Measurements from ENCODE around the gene RNF167. TPM values are rescaled to one million over a fixed set of nuclear protein-coding genes. Genes with fewer than 3 reads are reported as not detected.
A peak's percentile ranks its signal among the peaks of the same experiment; 100 is the strongest.

Gene RNF167
- total RNA-seq, 1 donor from 2014 or later = 44.1 TPM

DNA sequence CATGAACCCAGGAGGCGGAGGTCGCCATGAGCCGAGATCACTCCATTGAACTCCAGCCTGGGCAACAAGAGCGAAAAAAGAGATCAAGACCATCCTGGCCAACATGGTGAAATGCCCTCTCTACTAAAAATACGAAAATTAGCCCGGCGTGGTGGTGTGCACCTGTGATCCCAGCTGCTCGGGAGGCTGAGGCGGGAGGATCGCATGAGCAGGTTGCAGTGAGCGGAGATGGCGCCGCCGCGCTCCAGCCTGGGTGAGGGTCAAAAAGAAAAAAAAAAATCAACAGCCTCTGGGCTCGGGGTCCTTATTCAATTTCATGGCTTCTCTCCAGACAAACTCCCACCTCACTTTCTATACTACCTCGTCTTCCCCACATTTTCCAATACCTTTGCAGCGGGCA is 11.2 kb upstream of the RNF167 start:
- TF ChIP-seq, protein P1, sequence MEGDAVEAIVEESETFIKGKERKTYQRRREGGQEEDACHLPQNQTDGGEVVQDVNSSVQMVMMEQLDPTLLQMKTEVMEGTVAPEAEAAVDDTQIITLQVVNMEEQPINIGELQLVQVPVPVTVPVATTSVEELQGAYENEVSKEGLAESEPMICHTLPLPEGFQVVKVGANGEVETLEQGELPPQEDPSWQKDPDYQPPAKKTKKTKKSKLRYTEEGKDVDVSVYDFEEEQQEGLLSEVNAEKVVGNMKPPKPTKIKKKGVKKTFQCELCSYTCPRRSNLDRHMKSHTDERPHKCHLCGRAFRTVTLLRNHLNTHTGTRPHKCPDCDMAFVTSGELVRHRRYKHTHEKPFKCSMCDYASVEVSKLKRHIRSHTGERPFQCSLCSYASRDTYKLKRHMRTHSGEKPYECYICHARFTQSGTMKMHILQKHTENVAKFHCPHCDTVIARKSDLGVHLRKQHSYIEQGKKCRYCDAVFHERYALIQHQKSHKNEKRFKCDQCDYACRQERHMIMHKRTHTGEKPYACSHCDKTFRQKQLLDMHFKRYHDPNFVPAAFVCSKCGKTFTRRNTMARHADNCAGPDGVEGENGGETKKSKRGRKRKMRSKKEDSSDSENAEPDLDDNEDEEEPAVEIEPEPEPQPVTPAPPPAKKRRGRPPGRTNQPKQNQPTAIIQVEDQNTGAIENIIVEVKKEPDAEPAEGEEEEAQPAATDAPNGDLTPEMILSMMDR (IDR thresholded peaks at IDR 0.05; ENCODE audit: insufficient read depth, low read length, poor library complexity, severe bottlenecking) = no peak
- no peak for DNase-seq (ENCODE audit: low read depth)
- H3K36me3 ChIP-seq (ENCODE audit: control insufficient read depth, insufficient read depth, low read length) = no peaks in the 10 kb centered on the region
- no peaks in the 10 kb centered on the region for H3K27me3 ChIP-seq (ENCODE audit: control insufficient read depth, insufficient read depth, low read length)
- no peak overlapping the region for H3K4me3 ChIP-seq (ENCODE audit: low read depth, low read length)

DNA sequence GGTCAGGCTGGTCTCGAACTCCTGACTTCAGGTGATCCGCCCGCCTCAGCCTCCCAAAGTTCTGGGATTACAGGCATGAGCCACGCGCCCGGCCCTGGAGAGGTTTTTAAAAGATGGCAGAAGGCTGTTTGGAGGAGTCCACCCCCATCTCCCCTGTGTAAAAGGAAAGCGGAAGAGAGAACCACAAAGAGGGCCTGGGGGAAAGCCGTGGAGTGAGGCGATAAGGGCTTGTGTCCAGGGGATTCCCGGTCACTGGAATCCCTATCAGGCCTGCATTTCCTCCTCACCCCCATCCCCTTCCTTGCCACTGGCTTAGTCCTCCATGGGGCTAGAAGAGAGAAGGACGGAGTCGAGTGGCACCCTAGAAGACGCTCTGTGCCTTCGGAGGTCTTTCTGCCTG is 8.1 kb upstream of the RNF167 start, which contains the start of gene GP1BA:
Gene GP1BA, plus strand, starts transcription at position 315 of the 400 bp plus-strand sequence. CDS start 328 bp downstream, outside the sequence.
- Histone ChIP-seq H3K4me3 (ENCODE audit: low read depth, low read length) (no peak within 1 kb of the TSS), H3K36me3 (ENCODE audit: control insufficient read depth, insufficient read depth, low read length) (no peaks in the 10 kb centered on the region), H3K27me3 (ENCODE audit: control insufficient read depth, insufficient read depth, low read length) (no peaks in the 10 kb centered on the region)
- TF ChIP-seq, protein P1 (IDR thresholded peaks at IDR 0.05; ENCODE audit: insufficient read depth, low read length, poor library complexity, severe bottlenecking) = no peak
- DNase-seq (ENCODE audit: low read depth) = no peak

DNA sequence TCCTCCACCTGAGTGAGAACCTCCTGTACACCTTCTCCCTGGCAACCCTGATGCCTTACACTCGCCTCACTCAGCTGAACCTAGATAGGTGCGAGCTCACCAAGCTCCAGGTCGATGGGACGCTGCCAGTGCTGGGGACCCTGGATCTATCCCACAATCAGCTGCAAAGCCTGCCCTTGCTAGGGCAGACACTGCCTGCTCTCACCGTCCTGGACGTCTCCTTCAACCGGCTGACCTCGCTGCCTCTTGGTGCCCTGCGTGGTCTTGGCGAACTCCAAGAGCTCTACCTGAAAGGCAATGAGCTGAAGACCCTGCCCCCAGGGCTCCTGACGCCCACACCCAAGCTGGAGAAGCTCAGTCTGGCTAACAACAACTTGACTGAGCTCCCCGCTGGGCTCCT is 7.3 kb upstream of the RNF167 start:
- DNase-seq (ENCODE audit: low read depth) = no peak

DNA sequence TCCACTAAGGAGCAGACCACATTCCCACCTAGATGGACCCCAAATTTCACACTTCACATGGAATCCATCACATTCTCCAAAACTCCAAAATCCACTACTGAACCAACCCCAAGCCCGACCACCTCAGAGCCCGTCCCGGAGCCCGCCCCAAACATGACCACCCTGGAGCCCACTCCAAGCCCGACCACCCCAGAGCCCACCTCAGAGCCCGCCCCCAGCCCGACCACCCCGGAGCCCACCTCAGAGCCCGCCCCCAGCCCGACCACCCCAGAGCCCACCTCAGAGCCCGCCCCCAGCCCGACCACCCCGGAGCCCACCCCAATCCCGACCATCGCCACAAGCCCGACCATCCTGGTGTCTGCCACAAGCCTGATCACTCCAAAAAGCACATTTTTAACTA is 6.4 kb upstream of the RNF167 start:
- Histone ChIP-seq H3K4me3 (ENCODE audit: low read depth, low read length) (no peak overlapping the region), H3K27me3 (ENCODE audit: control insufficient read depth, insufficient read depth, low read length) (no peaks in the 10 kb centered on the region), H3K36me3 (ENCODE audit: control insufficient read depth, insufficient read depth, low read length) (no peaks in the 10 kb centered on the region)
- no peak for DNase-seq (ENCODE audit: low read depth)
- TF ChIP-seq, protein P1 (IDR thresholded peaks at IDR 0.05; ENCODE audit: insufficient read depth, low read length, poor library complexity, severe bottlenecking) = no peak

More for the DNA sequence above, 7.3 kb upstream of the RNF167 start:
- Histone ChIP-seq H3K27me3 (ENCODE audit: control insufficient read depth, insufficient read depth, low read length) (no peaks in the 10 kb centered on the region), H3K4me3 (ENCODE audit: low read depth, low read length) (no peak overlapping the region), H3K36me3 (ENCODE audit: control insufficient read depth, insufficient read depth, low read length) (no peaks in the 10 kb centered on the region)
- TF ChIP-seq, protein P1 (IDR thresholded peaks at IDR 0.05; ENCODE audit: insufficient read depth, low read length, poor library complexity, severe bottlenecking) = no peak

DNA sequence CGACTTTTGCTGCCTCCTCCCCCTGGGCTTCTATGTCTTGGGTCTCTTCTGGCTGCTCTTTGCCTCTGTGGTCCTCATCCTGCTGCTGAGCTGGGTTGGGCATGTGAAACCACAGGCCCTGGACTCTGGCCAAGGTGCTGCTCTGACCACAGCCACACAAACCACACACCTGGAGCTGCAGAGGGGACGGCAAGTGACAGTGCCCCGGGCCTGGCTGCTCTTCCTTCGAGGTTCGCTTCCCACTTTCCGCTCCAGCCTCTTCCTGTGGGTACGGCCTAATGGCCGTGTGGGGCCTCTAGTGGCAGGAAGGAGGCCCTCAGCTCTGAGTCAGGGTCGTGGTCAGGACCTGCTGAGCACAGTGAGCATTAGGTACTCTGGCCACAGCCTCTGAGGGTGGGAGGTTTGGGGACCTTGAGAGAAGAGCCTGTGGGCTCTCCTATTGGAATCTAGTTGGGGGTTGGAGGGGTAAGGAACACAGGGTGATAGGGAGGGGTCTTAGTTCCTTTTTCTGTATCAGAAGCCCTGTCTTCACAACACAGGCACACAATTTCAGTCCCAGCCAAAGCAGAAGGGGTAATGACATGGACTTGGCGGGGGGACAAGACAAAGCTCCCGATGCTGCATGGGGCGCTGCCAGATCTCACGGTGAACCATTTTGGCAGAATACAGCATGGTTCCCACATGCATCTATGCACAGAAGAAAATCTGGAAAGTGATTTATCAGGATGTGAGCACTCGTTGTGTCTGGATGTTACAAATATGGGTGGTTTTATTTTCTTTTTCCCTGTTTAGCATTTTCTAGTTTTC is 5.7 kb upstream of the RNF167 start:
- Histone ChIP-seq H3K36me3 (ENCODE audit: control insufficient read depth, insufficient read depth, low read length) (no peaks in the 10 kb centered on the region), H3K4me3 (ENCODE audit: low read depth, low read length) (no peak overlapping the region), H3K27me3 (ENCODE audit: control insufficient read depth, insufficient read depth, low read length) (no peaks in the 10 kb centered on the region)
- no peak for DNase-seq (ENCODE audit: low read depth)
- TF ChIP-seq, protein P1 (IDR thresholded peaks at IDR 0.05; ENCODE audit: insufficient read depth, low read length, poor library complexity, severe bottlenecking) = peak; percentile 48

Data from kidney epithelial cell (primary cell).